HG02610 (cell line): ENCODE data around the gene SLIT3.
"Not testable (repeated sequence)": the region's sequence is repeated elsewhere in the genome, so short reads cannot be mapped to it uniquely, and the experiment has no call there.

Source experiments
- ATAC-seq: cut with Tn5 transposase; IDR thresholded peaks from one replicate; pipeline ENCODE4 v1.9.1; 2021; ENCODE audit warnings: mild to moderate bottlenecking, moderate library complexity; ENCODE audit not compliant: unreplicated experiment

SLIT3 gene

DNA sequence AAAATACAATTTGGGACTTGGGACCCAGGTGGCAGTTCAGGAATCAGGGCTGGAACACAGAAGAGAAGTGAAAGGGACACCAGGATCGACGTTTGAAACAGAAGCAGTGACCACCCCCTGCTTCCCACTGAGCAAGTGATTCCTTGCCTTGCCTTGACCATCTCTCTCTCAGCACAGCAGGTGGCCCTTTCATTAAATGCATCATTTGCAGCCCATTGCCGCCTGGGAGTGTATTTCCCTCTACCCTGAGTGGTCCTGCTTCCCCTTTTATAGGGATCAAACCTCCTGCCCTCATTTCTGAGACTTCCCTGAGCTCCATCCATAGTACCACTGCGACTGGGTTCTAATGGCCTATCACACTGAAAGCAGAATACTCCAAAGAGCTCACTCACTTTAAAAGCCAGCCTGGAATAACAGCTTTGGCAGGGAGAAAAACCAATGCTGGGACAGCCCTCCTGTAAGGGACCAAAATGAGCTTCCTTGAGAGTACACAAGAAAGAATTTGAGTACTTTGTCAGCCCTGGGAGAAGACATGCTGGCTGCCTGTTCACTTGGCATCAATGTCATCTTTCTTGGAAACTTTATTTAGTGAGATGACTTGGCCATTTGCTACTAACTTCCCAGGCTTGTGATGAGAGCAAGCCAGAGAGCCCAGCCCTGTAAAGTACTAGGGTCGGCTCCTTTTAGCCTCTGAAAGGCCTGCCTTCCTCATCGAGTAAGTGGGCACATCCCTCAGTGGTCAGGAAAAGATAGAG lies 149.7 kb downstream of the SLIT3 start:
- ATAC-seq = no peak

DNA sequence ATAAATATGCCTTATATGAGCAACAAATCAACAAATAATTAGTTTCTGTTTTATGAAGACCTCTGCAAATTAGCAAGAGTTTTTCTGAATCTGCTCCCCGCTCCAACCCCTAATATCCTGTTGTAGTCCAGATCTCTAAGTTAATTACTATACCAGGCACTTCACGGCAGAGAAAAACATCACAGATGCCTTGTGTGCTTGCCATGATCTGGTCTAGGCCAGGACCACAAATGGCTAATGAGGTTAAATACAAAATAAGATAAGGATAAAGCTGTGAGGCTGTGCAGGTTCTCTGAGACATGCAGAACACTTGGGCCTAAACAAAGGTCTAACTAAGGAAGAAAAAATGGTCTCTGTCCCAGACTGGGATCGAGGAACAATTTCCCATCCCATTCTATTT lies 150.8 kb downstream of the SLIT3 start:
- no peak for ATAC-seq

- ATAC-seq = no peak
Observed at GRCh38 chr5:169149317-169149716, 151.6 kb downstream of the SLIT3 start.

DNA sequence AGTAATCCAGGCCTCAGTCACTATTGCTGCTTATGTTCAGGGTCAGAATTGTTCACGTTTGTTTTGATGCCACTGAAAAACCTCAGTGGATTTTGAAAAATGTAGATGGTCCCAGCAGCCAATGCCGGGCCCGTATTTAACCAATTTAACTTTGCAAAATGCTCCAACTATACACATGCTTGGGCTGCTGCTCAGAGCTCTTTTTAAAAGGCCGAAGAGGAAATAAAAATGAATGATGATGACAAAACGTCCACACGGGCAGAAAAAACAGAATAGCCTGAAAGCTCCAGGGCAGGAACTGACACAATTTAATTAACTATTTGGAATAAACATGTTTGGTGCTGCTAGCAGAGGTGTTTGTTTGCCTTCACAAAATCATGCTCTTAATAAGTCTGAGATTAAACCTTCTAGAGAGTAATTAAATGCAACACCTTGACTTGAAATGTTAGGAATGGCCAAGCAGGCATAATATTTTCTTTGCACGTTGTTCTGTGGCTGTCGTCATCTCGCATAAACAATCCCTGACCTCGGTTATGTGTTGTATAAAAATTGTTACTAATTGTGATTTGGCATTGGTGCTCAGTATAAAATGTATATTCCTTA lies 152.7 kb downstream of the SLIT3 start:
- ATAC-seq = no peak

- no peak for ATAC-seq
Observed at GRCh38 chr5:169147534-169147933, 153.4 kb downstream of the SLIT3 start.

GRCh38 chr5:169146158-169146557 lies 154.8 kb downstream of the SLIT3 start:
- no peak for ATAC-seq

DNA sequence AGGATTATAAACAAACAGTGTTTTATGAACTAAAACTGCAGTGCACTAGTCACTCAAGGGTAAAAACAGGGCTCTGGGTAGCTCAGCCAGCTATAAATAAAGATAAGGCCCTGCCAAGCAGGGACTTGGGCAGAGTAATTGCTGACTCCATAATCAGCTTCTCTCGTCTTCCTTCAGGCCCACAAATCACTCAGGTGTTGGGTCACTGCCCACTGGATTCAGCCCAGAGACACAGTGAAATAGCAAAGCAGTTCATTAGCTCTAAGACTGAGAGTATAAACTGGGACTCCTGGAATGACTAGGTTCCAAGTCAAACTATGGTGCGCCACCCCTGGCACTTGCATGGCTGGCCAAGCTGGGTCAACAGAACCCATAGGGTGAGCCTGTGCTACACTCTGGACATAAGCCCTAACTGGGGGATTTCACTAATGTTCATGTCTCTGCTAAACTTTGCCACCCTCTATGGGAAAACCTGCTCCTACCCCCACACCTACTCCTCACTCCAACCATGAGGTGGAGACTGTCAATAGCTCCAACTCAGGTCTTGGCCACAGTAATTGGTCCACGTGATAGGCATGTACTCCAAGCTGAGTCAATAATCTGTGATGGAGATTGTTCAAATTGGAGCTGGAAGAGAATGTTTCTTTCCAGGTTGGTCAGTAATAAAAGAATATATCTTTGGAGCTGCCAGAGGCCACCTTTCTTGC lies 158.5 kb downstream of the SLIT3 start:
- ATAC-seq = no peak

DNA sequence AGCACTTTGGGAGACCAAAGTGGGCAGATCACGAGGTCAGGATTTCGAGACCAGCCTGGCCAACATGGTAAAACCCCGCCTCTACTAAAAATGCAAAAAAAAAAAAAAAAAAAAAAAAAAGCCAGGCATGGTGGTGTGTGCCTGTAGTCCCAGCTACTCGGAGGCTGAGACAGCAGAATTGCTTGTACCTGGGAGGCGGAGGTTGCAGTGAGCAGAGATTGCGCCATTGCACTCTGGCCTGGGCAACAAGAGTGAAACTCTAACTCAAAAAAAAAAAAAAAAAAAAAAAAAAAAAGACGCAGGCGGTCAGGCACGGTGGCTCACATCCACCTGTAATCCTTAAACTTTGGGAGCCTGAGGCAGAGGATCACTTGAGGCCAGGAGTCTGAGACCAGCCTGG lies 160.7 kb downstream of the SLIT3 start:
- ATAC-seq = not testable (repeated sequence)

- ATAC-seq = no peak
Observed at GRCh38 chr5:169139480-169140050, 161.4 kb downstream of the SLIT3 start.

GRCh38 chr5:169133531-169133930 lies 167.4 kb downstream of the SLIT3 start:
- ATAC-seq = no peak

GRCh38 chr5:169132302-169132660 lies 168.7 kb downstream of the SLIT3 start:
- ATAC-seq = no peak

DNA sequence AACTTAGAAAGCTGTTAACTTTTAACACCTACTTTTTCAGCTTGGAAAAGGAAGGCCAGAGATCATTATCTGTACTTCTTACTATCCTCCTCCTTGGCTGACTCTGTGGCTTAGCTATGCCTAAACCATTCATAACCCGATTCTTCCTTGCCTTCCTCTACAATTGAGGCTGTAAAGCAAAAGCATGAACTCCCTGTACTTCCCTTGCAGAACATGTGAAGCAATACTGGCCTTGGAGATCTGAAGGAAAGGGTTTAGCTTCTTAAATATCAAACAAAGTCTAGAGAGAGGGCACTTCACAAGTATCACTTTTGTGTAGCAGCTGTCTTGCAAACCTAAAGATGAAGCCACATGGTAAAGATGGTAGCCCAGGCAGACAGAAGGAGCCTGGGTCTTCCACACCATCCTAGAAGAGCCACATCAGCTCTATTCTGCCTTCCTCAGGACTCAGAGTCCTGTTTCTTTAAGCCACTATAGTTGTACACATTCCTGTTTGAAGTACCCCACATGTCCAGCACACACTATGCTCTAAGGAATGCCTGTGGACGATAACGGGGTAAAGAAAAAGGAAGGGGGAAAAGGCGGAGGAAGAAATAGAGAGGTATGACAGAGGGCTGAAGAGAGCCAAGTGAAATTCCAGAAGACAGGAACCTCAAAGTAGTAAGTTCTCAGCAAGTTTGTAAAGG lies 169.2 kb downstream of the SLIT3 start:
- ATAC-seq = no peak

GRCh38 chr5:169128679-169129078 lies 172.3 kb downstream of the SLIT3 start:
- no peak for ATAC-seq

DNA sequence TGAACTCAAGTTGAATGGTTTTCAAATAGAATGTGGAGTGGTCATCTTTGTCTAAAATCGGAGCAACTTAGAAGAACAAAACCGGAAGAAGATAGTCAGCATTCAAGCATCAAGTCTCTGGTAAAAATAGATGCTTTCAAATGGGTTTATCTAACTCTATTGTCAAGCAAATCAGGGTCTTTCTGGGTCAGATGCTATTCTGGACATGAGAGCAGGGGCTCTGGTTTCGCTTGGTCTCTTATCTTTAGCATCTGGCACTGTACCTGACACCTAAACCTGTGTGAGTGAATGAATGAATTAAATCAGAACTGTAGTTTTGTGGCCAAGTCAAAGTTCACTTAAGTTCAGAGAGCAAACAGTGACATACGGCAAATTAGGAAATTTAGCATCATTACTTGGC lies 173.5 kb downstream of the SLIT3 start:
- no peak for ATAC-seq

DNA sequence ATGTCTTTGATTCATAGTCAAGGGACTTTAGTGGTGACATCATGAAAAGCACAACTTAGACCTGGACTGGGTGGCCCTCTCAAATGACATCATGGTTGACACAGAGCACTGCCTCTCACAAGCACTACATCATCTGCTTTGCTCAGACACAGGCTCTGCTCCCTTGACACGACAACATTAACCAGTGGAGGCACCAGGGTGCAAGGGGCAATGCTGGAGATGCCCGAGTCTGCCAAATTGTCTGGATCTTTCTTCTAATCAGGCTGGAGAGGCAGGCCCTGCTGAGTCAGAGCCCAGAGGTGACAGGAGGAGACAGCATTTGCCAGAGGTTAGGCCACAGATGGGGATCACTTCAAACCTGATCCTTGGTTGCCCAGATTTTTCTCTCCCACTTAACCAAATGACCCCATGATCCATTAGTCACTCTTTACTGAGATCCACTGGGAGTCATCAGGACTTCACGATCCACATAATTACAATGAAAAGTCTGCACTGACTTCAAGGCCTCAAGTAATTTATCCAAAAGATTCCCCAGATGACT lies 174.4 kb downstream of the SLIT3 start:
- no peak for ATAC-seq

DNA sequence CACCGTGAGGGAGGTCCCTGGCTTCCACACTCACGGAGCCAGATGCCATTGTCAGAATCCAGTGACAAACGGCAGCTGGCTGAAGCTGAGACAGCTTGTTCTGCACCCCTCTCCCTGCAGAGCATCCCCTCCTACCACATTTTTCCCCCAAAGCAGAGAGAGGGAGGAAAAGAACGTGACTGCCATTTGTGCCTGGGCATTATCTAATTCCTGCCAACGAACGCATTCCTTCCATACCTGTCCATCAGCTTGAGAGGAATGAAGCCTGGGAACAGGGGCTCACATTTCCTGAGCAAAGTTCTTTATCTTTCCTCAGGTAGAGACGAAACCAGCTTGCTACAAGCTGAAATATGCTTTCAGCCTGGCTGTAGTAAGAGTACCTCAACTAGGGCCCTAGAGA lies 175.4 kb downstream of the SLIT3 start:
- no peak for ATAC-seq

DNA sequence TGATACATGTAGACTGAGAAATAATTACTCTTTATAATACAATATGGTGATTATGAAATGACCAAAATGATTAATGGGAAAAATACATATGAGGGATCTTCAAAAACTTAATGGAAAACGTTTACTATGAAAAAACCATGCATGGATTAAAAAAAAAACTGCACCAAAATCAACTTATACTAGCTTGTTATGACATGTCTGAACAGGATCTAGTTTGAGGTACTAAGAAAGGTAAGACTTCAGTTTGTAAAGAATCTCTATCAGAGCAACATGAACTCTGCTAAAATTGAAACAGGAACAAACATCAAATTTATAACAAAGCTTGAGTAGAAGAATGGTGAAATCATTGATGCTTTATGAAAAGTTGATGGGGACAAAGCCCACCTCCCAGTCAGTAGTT lies 178.0 kb downstream of the SLIT3 start:
- no peak for ATAC-seq

- ATAC-seq = no peak
Observed at GRCh38 chr5:169121630-169122420, 179.1 kb downstream of the SLIT3 start.

DNA sequence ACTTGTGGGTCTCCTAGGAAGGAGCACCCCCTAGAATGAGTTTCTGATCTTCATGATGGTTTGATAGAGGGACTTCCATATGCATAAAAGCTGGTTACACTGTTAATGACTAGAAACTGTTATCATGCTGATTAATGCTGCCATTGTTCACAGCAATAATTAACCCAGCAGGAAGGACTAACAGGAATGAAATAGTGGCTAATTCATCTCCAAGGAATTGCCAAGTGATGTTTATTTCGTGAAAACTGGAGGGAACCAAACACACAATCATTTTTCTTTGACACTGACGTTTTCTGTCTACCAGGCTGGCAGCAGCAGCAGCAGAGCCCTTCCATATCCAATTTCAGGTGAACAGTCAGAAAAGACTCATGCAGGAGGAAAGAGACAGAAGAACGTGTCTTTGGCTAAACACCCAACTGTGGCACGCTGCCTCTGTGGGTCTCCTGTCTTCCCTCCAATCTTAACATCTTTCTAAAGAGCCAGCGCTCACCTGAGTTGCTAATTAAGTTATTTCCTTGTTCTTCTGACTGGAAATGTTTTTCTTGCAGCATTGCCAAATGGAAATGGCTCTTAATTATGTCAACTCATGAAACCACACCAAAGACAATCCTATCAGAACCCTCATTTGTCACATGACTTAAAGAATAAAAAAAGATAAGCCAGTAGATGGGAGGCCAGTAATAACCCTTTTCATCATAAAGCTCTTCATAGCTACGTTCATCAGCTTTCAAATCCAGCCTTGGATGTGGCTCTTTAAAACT lies 181.5 kb downstream of the SLIT3 start:
- no peak for ATAC-seq
